HPDE6-E6E7 (cell line): ENCODE results near the gene KCNG4.
A peak's percentile ranks its signal among the peaks of the same experiment; 100 is the strongest.

Experiments used
- DNase-seq: peaks from one replicate; pipeline ENCODE4 v3.0.0; 2011; ENCODE audit warnings: missing footprints; ENCODE audit errors: extremely low spot score

Gene KCNG4, protein sequence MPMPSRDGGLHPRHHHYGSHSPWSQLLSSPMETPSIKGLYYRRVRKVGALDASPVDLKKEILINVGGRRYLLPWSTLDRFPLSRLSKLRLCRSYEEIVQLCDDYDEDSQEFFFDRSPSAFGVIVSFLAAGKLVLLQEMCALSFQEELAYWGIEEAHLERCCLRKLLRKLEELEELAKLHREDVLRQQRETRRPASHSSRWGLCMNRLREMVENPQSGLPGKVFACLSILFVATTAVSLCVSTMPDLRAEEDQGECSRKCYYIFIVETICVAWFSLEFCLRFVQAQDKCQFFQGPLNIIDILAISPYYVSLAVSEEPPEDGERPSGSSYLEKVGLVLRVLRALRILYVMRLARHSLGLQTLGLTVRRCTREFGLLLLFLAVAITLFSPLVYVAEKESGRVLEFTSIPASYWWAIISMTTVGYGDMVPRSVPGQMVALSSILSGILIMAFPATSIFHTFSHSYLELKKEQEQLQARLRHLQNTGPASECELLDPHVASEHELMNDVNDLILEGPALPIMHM

GRCh38 chr16:84239909-84240308 is at the start of gene KCNG4:
KCNG4 (minus strand) TSS chr16:84240012; CDS start chr16:84237485, 2,527 bp downstream.
- no peak for DNase-seq

DNA sequence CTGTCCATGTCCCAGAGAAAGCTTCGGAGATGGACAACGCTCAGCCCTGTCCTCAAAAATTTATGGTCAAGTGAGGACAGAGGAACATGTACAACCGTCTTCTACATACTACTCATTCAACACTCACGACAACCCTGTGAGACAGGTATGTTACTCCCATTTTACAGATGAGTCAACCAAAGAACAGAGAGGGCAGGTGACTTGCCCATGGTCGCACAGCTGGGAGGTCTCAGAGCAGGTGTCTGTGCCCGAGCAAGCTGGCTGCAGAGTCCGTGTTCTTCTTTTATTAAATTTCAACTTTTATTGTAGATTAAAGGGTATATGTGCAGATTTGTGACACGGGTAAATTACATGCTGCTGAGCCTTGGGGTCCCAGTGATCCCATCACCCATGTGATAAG is 49.1 kb upstream of the KCNG4 start:
- no peak for DNase-seq

DNA sequence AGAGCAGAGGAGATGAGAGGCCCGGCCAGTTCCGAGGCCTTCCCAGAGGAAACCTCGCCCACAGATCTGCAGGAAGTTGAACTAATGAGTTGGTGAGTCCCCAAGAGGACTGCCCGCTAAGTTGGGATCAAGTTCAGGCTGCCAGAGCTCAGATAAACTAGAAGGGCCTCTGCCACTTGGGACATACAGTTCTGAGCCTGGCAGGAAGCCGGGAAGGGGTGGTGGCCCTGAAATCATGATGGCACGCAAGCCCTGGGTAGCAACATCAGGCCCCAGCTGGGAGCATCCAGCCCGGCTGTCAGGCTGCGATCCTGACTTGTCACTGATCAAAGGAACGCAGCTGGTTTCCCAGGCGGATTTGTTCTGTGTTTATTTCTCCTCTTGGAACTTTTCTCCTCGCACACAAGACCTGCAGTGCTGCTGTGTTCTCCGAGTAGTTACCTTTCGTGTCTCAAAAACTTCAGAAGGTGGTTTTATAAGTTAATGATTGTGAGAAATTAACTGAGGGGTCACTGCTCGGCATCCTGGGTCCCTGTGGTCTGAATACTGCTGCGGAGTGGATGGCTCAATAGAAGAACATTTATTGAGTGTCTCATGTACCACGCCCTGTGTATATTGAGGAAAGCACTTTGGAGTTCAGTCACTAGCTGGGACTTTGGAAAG is 46.9 kb upstream of the KCNG4 start:
- no peak for DNase-seq

DNA sequence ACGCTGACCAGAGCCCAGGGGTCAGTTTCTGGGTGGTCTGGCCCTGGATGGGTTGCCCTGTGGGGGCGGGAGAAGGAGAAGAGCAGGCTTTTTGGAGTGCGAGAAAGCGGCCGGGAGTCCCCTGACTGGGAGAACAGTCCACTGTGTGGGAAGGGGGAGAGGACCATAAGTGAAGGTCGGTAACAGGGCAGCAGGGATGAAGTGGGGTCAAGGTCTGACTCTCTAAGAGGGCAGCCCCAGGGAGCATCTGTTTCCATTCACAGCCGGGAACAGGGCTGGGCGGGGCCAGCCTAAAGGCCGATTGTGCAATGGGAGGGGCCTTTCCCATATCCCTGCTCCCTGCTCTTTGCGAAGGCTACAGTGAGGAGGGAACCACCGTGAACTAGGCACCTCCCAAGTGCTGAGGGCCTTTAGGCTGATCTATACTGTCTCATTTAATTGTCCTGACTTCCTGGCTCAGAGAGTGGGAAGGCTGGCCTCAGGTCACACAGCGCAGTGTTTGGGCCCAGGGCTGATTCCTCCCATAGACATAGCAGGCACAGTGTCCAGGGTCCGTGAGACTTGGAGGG is 44.4 kb upstream of the KCNG4 start:
- no peak for DNase-seq

DNA sequence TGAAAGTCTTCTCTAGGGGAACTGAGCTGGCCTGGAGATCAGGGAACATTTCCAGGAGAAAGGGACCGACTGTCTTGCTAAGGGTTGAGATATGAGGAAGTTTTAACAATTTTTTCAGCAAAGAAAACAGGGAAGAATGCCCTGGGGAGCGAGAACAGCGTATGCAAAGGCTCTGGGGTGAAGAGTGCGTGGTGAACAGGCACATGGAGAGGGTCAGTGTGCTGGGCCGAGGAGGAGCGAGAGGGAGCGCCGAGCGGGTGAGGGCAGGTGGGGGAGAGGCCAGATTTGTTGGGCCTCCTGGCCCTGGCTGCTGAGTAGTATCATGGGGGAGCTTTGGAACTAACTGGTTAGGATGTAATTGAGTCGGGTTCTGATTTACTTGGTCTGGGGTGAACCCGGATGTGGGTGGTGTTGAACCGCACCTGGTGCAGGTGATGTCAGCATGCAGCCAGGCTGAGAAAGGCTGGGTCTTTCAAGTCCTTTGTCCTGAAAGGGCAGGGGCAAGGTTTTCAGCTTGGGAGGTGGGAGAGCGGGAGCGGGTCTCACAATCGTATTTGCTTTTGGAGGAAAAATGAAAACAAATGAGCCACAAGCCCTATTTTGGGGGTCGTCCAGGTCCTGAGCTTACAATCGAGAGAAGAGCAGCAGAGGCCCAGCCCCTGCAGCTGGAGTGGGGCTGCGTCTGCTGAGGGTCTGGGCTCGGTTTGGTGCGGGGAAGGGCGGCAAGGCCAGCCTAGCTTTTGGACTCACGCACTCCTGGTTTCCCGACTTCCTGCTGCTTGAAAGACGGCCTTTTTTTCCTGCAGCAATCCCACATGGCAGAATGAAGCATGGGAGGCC is 43.7 kb upstream of the KCNG4 start:
- DNase-seq, result no peak

GRCh38 chr16:84282533-84282932 is 42.7 kb upstream of the KCNG4 start:
- DNase-seq, result no peak

GRCh38 chr16:84281074-84281473 is 41.3 kb upstream of the KCNG4 start:
- no peak for DNase-seq

- DNase-seq, result no peak
Measured at GRCh38 chr16:84279881-84280280, 40.1 kb upstream of the KCNG4 start.

- DNase-seq, result no peak
Measured at GRCh38 chr16:84278968-84279367, 39.2 kb upstream of the KCNG4 start.

DNA sequence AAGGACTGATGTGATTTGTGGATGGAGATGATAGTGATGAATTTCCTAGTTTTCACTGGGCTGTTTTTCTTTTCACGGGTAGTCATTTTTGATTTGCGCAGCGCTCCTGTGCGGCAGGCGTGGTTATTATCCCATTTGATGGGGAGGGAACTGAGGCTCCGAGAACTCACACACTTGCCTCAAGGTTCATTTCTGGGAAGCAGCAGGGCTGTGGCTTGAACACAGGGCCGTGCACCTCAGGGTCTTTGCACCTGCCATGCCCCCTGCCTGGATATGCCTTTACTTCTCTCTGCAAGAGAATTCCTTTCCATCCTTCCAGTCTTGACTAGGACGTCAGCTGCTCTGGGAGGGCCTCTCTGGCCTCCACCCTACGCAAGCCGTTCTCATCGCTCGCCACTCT is 38.5 kb upstream of the KCNG4 start:
- DNase-seq, result no peak

DNA sequence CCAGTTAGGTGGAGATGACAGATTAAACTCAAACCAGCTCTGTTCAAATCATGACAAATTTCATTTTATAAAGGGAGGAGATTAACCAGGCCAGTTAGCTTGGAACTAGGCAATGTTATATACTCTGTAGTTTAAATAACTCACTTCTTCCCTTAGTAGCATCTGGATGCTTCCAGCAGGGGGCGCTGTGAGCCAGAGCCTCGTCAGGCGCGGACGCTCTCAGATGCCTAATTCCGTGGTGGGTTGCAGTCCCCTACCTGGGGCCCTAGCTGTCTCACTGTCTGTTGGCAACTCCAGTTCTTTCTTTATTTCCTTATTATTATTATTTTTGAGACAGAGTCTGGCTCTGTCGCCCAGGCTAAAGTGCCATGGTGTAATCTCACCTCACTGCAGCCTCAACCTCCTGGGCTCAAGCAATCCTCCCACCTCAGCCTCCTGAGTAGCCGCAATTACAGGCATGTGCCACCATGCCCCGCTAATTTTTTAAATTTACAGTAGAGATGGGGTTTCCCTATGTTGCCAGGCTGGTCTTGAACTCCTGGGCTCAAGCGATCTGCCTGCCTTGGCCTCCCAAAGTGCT is 37.5 kb upstream of the KCNG4 start:
- DNase-seq, result peak; percentile 48

- no peak for DNase-seq
Measured at GRCh38 chr16:84275585-84276151, 35.9 kb upstream of the KCNG4 start.

- no peak for DNase-seq
Measured at GRCh38 chr16:84274515-84274914, 34.7 kb upstream of the KCNG4 start.

DNA sequence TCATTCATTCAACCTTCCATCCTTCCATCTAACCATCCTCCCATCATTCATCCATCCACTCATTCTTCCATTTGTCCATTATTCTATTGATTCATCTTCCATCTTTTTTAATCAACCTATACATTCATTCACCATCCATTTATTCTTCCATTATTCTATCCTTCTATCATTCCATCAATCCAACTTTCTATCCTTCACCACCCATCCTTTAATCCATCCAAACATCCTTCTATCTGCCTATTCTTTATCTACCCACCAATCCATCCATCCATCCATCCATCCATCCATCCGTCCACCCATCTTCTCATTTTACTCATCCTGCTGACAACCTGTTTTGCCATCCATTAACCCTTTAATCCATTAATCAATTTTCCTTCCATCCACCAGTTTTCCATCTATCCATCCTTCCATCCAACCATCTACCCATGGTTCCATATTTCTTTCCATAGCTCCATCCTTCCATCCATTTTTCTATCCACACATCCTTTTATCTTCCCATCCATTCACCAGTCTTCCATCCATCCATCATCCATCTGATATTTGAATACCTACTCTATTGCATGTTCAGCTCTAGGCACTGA is 33.0 kb upstream of the KCNG4 start:
- no peak for DNase-seq

DNA sequence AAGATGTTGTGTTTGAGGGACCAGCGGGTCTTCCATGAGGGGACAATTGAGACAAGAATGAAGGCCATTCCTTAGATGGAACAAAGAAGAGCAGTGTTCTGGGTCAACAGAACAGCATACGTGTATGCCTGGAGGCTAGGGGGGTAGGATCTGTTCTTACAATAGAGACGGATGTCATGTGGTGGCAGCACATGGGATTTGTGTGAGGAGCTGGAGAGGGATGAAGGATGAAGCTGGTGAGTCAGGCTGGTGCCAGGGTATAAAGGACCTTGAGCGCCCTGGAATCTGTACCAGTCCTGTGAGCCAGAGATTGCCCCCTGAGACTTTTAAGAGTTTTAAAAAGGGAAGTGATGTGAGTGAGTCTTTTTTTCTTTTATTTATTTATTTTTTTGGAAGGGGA is 32.1 kb upstream of the KCNG4 start:
- no peak for DNase-seq

GRCh38 chr16:84271037-84271436 is 31.2 kb upstream of the KCNG4 start:
- DNase-seq, result no peak

DNA sequence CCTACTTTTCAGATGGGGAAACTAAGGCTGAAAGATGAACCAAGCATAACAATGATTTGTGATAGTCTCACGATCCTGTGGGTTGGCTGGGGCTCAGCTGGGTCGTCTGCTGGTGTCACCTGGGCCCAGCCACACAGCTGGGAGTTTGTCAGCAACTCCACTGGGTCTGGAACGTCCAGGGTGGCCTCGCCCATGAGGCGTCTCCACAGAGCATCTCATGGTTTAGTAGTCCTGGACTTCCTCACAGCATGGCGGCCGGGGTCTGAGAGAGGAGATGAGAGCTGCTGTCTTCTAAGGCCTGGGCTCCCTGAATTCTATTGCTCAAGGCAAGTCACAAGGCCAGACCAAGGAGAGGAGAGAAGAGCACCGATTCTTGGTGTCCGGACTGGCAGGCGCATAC is 30.7 kb upstream of the KCNG4 start:
- no peak for DNase-seq

- no peak for DNase-seq
Measured at GRCh38 chr16:84270071-84270470, 30.3 kb upstream of the KCNG4 start.

- no peak for DNase-seq
Measured at GRCh38 chr16:84268291-84269040, 28.7 kb upstream of the KCNG4 start.

DNA sequence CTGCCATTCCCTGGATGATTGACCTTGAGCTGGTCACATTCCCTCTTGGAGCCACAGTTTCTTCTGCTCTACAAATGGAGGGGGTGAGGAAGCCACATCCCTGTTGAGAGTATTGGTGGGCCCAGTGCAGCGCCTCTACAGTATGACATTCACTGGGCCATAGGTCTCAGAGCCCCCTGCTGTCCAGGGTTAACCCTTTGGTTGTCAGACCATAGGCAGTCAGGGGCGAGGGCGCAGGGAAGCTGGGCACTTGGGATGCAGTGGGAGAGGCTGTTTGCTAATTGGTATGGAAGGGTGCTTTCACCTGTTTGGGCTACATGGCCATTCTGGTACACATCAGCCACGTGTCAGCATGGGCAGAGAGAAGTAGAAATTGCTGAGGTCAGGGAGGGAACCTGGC is 27.6 kb upstream of the KCNG4 start:
- DNase-seq, result no peak
